ENCODE results near the gene TUFM. TPM values are rescaled to one million over a fixed set of nuclear protein-coding genes. Genes with fewer than 3 reads are reported as not detected.
"Not testable (repeated sequence)": the region's sequence is repeated elsewhere in the genome, so short reads cannot be mapped to it uniquely, and the experiment has no call there.

Gene TUFM
- 144 and 154 TPM in 2 replicates for total RNA-seq
- polyA plus RNA-seq (2012) = 157 TPM

GRCh38 chr16:28846080-28846932 is at the start of gene TUFM:
TSS of gene TUFM (minus strand) at chr16:28846348. CDS start at chr16:28846269, 79 bp downstream.
- peak; percentile 99 for DNase-seq (ENCODE audit: low read depth)

DNA sequence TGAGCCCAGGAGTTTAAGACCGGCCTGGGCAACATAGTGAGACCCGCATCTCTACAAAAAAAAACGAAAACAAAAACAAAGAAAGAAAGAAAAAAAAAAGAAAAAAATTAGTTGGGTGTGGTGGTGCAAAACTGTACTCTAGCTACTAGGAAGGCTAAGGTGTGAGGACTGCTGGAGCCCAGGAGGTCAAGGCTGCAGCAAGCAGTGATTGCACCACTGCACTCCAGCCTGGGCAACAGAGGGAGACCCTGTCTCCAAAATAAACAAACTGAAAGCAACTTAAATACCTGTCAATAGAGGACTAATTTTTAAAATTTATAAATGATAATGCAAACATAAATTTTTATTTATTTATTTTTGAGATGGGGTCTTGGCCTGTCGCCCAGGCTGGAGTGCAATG is 49.5 kb upstream of the TUFM start:
- DNase-seq (ENCODE audit: low read depth) = no peak

DNA sequence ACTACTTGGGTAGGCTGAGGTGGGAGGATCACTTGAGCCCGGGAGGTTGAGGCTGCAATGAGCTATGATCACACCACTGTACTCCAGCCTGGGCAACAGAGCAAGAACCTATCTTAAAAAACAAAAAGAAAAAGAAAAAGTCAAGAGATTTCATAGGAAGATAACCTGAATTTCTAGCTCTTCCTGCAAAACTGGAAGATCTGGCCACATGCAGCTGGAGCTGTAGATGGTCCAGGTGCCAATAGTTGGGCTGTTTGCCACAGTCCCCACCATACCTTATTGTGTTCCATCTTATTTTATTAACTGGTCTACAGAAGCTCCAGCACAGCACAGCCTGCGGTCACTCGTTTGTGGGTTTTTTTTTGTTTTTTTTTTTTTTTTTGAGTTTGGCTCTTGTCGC is 47.1 kb upstream of the TUFM start:
- no peak for DNase-seq (ENCODE audit: low read depth)

DNA sequence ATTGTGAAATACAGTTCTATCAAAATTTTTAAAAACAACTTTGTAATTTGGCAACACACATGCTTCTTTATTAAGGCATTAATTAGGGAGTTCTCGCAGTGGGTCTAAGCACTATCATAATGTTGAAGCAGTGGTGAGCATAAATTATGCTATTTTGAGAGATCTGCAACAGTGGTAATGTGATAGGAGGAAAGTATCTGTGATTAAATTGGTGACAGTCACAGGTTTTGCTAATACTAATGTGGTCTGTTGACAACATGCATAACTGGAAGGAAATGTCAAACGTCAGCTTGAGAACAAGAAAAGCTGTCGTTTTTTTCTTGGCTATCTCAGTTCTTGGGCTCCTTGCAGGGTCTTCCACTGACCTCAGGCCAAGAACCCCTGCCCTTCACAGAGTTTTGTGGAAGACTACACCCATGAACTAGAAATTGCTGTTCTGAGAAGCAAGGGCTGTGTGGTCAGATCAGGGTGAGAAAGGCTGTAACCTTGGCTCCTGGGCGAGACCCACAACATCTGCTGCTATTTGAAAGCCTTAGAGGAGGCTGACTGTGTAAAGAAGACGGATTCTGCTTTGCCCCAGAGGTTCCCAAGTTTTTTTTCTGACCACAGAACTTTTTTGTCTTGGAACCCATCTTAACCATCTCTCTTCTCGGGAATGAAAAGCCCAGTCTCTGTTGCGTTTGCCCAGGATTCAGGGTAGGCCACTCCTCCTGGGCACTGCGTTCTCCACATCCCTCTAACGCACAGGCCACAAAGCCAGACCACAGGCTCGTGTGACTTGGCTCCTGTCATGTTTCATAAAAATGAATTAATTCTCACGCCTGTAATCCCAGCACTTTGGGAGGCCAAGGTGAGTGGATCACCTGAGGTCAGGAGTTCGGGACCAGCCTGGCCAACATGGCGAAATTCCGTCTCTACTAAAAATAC is 46.1 kb upstream of the TUFM start:
- DNase-seq (ENCODE audit: low read depth) = peak; percentile 45

DNA sequence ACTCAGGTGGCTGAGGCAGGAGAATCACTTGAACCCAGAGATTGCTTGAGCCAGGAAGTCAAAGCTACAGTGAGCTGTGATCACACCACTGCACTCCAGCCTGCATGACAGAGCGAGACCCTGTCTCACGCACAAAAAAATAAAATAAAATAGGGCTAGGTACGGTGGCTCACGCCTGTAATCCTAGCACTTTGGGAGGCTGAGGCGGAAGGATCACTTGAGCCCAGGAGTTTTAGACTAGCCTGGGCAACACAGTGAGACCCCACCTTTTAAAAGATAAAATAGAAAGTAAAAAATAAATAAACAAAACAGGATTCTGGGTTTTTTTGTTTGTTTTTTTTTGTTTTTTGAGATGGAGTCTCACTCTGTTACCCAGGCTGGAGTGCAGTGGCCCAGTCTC is 44.2 kb upstream of the TUFM start:
- DNase-seq (ENCODE audit: low read depth) = not testable (repeated sequence)

- DNase-seq (ENCODE audit: low read depth) = no peak
These were observed 40.8 kb upstream of the TUFM start for GRCh38 chr16:28886945-28887344.

DNA sequence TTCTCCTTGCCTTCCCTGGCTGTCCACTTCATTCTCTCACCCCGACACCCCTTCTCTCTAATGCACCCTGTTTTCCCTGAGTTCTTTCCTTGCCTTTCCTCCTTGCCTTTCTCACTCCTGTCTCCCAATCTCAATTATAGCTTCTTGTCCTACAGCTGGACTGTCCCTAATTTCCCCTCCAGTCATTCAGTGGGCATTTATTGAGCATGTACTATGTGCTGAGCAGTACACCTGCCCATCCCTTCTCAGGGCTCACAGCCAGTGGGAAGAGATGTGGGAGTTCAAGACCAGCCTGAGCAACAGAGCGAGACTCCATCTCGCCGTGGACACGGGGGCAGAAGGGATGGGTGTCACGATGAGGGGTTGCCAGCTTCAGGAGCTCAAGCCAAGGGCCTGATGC is 37.9 kb upstream of the TUFM start:
- DNase-seq (ENCODE audit: low read depth) = no peak

GRCh38 chr16:28883221-28883996 is 37.3 kb upstream of the TUFM start:
- no peak for DNase-seq (ENCODE audit: low read depth)

GRCh38 chr16:28882551-28883160 is 36.5 kb upstream of the TUFM start:
- DNase-seq (ENCODE audit: low read depth) = peak; percentile 53

GRCh38 chr16:28881565-28881964 is 35.4 kb upstream of the TUFM start:
- DNase-seq (ENCODE audit: low read depth) = not testable (repeated sequence)

DNA sequence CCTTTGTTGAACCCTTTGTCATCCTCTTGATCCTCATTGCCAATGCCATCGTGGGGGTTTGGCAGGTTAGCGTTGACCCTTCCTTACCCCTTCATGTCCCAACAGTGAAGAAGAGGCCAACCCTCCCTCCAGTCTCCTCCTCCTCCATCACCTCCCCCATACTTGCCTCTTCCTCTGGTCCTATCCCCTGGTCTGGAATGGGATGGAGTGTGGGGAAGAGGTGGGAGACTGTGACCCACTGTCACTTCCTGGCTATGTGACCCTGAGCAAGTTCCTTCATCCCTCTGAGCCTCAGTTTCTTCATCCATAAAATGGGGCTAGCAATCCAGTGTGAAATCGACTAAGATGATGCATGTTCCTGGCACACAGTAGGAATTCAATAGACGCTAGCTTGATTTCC is 34.8 kb upstream of the TUFM start:
- DNase-seq (ENCODE audit: low read depth) = no peak

- no peak for DNase-seq (ENCODE audit: low read depth)
These were observed 34.4 kb upstream of the TUFM start for GRCh38 chr16:28880589-28880915.

DNA sequence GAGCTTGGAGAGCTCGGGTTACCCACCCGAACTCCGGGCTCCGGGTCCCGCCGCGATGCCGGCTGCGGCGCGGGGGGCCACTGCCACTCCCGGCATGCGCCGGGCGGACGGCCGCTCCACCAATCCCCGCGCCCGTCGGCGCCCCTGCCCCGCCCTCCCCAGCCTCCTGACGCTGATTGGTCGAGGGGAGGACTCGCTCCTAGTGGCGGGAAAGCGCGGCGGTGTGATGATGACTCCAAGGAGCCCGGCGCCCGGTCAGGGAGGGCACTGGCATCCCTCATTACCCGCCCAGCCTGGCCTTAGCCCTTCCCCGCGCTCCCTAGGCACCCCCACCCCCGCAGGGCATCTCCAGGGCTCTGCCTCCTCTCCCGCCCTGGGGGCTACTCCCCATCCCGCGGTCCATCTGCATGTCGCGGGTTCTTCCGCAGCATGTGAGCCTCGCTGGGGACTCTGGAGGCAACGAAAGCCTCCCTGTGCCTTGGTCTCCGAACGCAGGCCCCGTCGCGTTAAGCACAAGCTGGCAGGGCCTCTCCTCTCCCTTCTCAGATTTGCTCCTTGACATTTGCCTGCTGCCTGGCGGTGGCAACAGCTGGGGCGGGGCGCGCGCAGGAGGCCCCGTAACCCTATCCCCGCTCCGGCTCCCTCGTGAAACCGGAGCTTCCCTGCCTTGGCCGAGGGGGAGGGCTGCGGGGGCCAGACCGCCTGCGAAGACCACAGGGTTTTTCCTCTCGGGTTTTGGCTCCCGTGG is 33.9 kb upstream of the TUFM start:
- peak; percentile 93 for DNase-seq (ENCODE audit: low read depth)

DNA sequence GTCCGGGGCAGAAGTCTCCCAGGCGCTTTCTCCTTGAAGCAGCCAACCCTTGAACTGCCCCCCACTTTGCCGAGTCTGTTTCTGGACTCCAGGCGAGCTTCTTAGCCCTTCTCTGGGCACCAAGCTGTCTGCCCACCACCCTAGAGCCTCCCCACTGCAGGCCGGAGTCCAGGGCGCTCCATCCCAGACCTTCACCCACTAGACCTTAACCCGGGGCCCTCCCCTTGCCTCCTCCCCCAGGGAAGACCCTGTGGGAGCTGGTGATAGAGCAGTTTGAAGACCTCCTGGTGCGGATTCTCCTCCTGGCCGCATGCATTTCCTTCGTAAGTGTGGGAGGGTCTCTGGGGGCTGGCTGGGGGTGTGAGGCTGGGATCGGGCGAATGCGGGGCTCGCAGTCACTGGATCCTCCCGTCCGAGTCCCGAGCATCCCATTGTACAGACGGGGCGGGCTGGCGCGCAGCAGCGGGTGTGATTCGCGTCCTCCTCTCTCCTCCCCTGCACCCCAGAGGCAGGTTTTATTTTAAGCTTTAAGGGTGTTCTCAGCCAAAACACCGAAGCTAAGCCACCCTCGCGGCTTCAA is 33.2 kb upstream of the TUFM start:
- DNase-seq (ENCODE audit: low read depth) = no peak

DNA sequence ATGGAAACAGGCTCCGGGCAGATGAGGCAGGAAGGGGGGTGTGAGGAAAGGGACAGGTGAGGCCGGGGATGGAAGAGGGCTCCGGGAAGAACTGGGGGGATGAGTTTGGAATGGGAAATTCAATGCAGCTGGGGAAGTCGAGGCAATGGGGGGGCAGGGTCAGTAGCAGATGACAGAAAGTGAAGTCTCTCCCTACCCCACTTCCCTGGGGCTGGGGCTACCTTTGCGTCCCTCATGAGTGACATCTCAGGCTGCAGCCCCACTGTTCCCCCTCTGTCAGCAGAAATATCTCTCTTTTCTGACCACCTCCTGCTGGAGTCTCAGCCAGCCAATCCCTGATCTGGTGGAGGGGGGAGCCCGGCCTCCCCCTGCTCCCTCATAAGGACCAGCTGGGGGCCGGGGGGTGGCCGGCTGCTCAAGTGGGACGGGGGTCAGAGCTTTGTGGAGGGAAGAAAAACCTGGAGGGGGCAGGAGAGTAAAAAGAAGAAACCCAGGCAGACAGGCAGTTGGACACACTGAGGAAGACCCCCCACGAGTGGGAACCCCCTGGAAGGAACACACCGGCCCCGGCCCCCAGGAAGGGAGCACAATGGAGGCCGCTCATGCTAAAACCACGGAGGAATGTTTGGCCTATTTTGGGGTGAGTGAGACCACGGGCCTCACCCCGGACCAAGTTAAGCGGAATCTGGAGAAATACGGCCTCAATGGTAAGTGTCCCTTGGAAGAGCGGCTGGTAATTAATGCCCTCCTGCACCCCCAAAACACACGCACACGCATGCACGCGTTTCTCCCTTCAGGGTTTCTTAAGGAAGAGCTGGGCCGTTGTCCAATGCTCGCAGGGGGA is 32.2 kb upstream of the TUFM start, which contains the start of gene ATP2A1:
ATP2A1 (plus strand) TSS at position 406 of the 844 bp plus-strand sequence; CDS start at position 590, 184 bp downstream.
- DNase-seq (ENCODE audit: low read depth) = peak; percentile 37

DNA sequence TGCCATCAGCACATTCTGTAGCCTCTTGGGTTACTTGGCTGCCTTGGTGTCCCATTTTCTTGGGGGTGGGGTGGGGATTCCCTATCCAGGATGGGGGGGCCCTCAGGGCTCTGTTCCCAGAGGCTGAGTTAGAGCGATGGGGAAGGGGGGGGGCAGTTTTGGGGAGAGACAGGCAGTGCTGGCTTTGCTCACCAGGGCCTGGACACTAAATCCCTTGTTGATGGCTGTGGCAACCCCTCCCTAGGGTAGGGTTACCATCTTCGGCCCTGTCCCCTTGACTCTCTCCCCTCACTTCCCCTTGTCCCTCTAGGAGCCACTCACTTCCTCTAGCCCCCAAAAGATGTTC is 31.5 kb upstream of the TUFM start:
- no peak for DNase-seq (ENCODE audit: low read depth)

DNA sequence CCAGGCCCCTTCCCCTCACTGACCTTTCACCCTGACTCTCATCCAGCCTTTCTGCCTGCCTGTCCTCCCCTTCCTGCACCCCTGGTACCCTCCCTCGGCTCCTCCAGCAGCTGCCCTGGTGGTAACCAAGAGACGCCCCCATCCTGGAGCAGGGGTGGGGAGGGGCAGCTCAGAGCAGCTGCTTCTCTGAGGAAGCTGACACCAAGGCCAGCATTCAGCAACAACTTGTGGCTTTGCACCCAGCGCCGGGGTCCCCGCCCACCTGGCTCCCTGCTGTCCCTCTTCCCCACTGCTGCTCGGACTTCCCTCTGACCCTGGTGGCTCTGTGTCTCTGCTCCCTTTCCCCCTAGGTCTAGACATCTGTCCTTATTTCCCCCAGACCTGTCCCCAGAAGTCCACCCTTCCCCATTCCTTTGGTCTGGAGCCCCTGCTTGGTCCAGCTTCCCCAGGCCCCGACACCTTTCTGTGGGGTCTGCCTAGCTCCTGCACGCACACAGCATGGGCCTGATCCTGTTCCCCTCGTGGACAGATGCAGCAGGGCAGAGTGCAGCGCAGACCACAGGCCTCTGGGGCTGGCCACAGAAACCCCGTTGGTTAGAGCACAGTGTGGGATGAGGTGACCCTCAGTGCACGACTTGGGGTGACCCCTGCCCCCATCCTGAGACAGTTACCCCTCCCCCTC is 31.0 kb upstream of the TUFM start:
- peak; percentile 92 for DNase-seq (ENCODE audit: low read depth)

GRCh38 chr16:28876019-28876659 is 30.0 kb upstream of the TUFM start:
- DNase-seq (ENCODE audit: low read depth) = peak; percentile 36

Data from myocyte (in vitro differentiated cells).